Kidney glomerular epithelial cell (primary cell): ENCODE data around the gene GGTLC2.
"Not testable (repeated sequence)": the region's sequence is repeated elsewhere in the genome, so short reads cannot be mapped to it uniquely, and the experiment has no call there.

Source experiments
- DNase-seq: peaks from one replicate; lab custom pipeline; 2025; lab: John Stamatoyannopoulos, UW

The GGTLC2 gene

DNA sequence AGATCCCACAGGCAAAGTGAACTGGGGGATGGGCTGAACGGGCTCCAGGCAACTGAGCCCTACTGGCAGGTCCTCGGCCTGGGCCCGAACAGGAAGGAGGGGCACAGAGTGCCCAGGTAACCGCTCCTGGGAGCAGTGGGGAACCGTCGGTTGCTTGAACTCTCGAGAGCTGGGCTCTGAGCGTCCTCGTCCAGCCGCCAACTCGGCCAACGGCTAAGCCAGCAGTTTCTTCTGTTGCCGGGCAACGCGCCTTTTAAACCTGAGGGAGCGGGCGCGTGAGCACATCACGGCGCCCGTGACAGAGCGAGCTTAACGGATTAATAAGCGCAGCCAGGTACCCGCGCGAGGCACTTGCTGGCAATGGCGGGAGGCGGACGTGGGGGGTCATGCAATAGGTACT is at the start of gene GGTLC2:
GGTLC2 (plus strand) TSS at position 301 of the 400 bp plus-strand sequence. CDS start 1,732 bp downstream, outside the sequence.
- not testable (repeated sequence) for DNase-seq

DNA sequence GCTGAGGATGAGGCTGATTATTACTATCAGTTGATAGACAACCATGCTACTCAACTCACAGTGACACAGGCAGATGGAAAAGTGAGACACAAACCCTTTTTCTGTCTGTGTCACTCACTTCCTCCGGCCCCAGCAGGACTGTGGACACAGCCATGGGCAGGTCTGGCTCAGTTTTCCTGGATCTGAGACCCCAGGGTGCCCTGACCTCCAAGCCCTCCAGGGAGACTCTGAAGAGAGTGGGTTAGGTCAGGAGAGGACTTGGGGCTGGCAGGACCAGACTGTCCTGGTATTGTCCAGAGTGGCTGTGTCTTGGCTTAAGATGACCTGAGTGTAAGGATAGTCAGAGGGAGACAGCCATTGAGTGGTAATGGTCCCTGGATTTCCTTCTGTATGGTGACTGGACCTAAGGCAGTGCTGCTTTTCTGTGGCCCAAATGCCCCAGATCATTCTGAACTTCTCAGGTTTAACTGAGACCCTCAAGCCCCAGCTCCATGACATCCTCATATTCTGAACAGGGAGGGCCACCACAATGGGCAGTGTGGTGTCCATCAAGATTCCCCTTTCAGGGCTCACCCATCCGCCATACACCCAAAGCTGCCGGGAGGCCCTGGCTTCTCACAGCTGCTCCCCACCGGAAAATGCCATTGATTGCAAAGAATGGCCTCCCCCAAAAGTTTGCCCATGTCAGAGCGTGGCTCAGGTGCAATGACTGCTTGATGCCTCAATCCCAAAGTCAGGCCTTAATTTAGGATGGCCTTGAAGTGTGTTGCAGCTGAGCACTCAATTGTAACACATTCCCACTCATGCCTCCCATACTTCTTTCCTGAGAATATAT is 49.2 kb upstream of the GGTLC2 start:
- DNase-seq: no peak

GRCh38 chr22:22598144-22598543 is 46.3 kb upstream of the GGTLC2 start:
- DNase-seq: no peak

DNA sequence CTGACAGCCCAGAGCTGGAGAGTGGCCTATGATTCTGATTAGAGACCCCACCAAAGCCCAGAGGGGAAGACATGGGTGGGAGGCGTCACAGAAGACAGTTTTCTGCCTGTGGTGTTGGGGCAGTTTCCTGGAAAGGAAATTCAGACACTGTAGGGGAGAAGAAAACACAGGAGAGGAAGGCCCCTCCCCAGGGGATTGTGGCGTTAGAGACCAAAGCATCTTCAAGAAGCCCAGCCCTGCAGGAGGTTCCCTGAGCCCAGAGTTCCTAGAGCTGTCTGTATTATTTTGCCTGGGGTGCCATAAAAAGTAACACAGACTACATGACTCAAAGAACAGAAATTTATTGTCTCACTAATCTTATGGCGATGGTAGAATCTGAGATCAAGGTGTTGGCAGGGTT is 45.2 kb upstream of the GGTLC2 start:
- DNase-seq: no peak

- DNase-seq: no peak
Measured at GRCh38 chr22:22600531-22601261, 43.7 kb upstream of the GGTLC2 start.

DNA sequence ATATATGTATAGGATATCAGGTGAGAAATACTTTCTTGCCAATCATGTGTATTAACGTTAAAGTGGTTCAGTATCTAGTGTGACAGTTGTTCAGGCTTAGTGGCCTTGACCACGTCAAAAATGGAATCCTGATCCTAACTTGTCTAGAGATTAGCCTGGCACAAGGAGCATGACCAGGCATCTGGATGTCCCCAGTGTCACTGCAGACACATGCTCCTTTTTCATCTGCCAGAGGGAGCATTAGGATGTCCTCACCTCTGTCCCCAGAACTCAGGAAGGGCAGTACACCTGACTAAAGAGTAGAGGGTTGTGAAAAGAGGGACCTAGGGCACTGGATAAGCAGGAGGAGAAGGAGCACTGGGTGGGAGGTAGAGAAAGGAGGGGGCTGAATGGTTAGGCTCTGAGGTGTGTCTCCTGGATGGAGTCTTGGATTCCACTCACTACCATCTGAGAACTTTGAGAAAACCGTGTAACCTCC is 40.9 kb upstream of the GGTLC2 start:
- DNase-seq: no peak

GRCh38 chr22:22604326-22605073 is 39.9 kb upstream of the GGTLC2 start:
- no peak for DNase-seq

- no peak for DNase-seq
Measured at GRCh38 chr22:22605074-22605404, 39.4 kb upstream of the GGTLC2 start.

DNA sequence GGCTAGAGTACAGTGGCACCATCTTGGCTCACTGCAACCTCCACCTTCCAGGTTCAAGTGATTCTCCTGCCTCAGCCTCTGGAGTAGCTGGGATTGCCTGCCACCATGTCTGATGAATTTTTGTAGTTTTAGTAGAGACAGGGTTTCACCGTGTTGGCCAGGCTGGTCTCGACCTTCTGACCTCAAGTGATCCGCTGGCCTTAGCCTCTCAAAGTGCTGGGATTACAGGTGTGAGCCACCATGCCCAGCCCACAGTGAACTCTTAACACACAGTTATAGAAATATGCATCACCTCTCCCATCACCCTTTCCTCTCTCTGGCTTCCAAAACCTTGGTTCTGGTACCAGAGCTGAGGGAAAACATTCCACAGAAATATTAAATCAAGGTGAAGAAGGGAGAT is 36.4 kb upstream of the GGTLC2 start:
- DNase-seq: not testable (repeated sequence)

- no peak for DNase-seq
Measured at GRCh38 chr22:22609291-22609690, 35.1 kb upstream of the GGTLC2 start.

- no peak for DNase-seq
Measured at GRCh38 chr22:22612516-22612915, 31.9 kb upstream of the GGTLC2 start.

DNA sequence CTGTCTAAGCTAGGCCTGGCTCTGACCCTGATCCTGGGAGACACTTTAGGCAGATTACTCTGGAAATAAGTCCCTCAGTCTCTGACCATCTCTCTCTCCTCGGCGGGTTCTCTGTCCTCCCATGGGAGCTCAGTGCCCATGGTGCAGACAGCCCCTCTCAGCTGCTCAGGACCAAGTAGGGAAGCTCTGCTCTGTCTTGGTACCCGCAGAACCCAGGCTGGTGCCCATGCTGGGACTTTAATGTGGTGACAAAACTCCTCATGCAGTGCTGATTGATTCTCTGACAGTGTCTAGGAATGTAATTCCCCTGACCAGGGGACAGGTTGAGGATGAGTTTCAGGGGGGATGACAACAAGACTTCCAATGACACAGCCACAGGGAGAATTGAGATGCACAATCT is 30.3 kb upstream of the GGTLC2 start:
- DNase-seq: no peak

GRCh38 chr22:22616636-22617035 is 27.8 kb upstream of the GGTLC2 start:
- DNase-seq: no peak

DNA sequence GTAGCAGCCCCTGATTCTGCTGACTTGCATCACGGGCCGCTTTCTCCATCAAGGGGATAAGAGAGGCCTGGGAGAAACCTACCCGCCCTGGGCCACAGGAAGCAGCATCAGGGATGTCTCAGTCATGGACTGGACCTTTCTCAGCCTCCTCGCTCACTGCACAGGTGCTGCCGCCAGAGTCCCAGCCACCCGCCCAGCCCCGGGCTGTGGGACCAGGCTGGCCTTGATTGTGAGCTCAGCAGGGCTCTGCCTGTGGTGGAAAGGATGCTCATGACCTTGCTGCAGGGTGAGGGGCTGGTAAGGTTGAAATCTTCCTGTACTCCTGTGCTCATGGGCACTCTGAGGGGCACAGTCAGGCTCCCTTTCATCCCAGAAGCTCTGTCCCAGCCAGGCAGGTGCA is 26.0 kb upstream of the GGTLC2 start:
- no peak for DNase-seq

- no peak for DNase-seq
Measured at GRCh38 chr22:22618923-22619322, 25.5 kb upstream of the GGTLC2 start.

DNA sequence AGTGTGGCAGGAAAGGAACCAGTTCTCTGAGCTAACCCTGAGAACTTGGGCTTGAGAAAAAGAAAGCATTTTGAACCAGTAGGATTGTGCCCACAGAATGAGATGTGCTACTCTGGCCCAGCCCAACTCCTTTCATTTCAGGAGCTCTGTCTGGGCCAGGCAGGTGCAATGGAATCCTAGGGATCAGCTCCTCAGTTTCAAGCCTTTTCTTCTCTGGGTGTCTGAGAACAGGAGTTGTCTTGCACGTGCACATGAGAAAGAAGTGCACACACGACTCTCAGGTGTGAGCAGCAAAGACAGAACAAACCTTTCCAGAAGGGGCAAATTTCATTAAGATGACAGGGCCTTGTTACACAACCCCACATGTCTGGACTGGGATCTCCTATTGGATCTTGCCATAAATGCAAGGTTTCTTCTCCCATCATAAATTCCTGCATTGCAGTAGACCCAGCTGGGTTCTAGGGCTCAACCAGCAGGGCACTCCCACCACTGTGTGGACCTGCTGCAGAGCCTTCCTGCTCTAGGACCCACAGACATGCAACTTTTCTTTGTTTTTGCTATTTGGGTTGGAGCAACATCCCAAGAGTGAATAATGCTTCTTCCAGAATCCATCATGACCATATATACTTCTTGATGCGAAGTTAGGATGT is 24.5 kb upstream of the GGTLC2 start:
- DNase-seq: no peak

DNA sequence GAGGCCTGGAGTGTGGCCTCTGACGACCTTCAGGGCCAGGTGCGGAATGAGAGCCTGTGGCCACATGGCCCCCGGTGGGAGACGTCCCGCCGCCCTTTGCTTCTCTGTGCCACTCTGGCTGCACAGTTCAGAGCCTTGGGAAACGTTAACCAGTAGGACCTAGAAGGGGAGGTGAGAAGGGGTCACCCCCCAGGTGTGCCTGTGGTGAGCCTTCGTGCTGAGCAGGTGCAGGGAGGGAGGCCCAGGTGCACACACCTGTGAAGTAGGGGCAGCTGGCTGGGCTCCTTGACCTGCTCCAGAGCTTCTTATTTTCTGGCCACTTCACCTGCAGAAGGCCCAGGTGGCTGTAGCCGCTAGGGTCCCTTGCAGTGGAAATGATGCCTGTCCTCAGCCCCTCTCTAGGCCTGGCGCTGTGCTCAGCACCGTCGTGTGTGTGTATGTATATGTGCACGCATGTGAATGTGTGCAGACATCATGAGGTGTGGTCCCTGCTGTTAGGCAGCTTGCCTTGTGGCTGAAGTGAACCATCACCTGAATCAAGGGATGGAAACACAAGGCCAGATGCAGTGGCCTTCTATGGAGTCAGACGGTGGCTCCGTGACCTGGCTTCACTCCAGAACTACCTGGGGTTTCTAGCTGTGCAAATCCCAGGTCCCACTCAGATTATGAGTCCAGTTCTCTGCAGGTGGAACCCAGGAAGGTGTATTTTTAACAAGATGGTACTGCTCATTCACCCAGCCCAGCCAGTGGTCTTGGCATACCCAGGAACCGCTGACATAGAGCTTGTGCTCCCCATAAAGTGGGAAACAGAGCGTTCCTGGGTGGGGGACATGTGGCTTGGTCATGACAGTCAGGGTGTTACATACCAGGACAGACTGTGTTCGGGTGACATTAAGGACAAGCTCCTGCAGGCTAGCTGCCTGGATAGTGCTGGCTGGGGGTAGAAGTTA is 15.6 kb upstream of the GGTLC2 start:
- not testable (repeated sequence) for DNase-seq

DNA sequence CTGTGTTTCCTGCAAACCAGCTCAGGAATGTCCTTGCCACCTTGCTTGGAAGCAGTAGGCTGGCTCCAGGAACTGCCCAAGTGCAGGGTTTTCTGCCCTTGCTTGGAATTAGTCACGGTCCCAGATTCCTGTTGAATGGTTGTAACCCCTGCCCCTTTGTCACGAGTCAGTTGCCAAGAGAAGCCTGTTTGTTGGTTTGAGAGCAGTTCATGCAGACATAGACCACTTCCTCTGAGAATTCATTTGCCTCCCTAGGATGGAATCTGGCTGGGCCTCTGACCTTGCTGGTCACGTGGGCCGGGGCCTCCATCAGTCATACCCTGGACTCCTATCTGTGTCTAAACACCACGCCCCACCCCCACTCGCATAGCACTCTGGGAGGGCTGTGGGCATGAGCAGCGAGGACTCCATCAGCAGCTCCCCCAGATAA is 13.2 kb upstream of the GGTLC2 start:
- DNase-seq: peak; percentile 87

GRCh38 chr22:22632226-22632625 is 12.2 kb upstream of the GGTLC2 start:
- not testable (repeated sequence) for DNase-seq

DNA sequence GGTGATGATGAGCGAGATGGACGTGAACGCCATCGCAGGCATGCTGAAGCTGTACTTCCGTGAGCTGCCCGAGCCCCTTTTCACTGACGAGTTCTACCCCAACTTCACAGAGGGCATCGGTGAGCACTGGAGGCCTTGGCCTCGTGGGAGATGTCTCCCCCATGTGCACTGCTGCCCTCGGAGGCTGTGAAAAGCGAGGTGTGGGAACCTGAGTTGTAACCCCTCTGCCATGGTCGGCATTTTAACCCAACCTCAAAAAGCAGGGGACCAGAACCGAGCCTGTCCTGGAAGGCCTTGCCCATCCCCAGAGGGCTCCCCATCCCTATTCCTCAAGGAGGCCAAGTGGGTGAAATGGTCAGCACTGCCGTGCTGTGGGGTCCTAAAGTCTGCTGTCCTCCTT is 10.9 kb upstream of the GGTLC2 start:
- not testable (repeated sequence) for DNase-seq

DNA sequence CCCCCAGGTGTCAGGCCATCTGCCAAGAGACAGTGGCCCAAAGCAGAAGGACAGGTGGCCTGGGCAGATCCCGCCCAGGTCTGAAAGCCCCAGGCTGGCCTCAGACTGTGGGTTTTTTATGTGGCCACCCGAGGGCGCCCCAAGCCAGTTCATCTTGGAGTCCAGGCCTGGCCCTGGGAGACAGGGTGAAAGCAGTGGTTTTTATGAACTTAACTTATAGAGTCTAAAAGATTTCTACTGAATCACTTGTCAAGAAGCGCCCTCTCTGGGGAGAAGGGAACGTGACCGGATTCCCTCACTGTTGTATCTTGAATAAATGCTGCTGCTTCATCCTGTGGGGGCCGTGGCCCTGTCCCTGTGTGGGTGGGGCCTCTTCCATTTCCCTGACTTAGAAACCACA is 8.2 kb upstream of the GGTLC2 start:
- not testable (repeated sequence) for DNase-seq
